Measurements from ENCODE around the gene RPL36. TPM values are rescaled to one million over a fixed set of nuclear protein-coding genes. Genes with fewer than 3 reads are reported as not detected.

Gene RPL36
- total RNA-seq, 4 donors from 2014 or later: 87.9 to 636 (median 329) TPM

DNA sequence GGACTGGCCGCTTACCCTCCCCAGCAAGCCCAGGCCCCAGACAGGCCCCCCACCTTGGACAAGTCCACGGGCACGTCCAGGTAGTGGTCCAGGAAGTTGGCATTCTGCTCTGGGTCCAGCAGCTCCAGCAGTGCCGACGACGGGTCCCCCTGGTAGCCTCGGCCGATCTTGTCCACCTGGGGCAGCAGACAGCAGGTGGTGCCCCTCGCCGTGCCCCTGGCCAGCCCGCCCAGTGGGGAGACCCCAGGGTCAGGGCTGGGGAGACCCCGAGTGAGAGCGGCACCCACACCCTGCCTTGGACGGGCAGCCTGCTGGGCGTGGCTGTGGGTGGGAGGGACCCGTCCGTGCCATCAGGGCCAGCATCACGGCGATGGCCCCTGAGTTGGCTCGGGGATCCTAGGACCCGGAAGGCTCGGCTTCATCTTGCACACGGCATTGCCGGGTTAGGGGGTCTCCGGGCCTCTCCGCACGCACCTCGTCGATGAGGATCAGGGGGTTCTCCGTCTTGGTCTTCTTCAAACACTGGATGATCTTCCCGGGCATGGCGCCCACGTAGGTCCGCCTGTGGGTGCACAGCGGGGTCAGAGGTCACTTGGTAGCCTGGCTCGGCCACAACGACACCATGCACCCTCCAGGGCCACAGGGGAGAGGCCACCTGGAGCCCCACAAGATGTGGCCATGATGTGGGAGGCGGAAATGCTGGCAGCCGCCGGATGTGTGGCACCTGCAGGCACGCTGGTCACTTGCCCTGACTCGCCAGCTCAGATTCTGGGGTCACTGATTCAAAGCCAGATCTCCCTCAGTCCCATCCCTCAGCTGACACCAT is 6.3 kb downstream of the RPL36 start:
- Histone ChIP-seq H3K36me3 (peaks cover 0 to 36% (median 9%) of the 10 kb centered on the region in 4 donors), H3K4me1 (peaks cover 0 to 13% (median 11%) of the 10 kb centered on the region in 4 donors), H3K9me3 (no peaks in the 10 kb centered on the region), H3K27me3 (no peaks in the 10 kb centered on the region), H3K4me3 (no peak overlapping the region), H3K27ac (no peak overlapping the region)
- intact Hi-C loops (cut with DNase I; ENCODE audit: low total_unique reads): no loop called here
- 88% methylated on average over 39 of the region's 42 CpGs; no CpG with 5 or more reads in 1 of the 2 donors for WGBS, 2 donors (ENCODE audit: low coverage in 1 of 2)
- DNase-seq: no peak
- in situ Hi-C loops (cut with MboI; ENCODE audit: low pct_ligation_motif_present in 1 of 4, low pct_unique_long_range_greater_than_20kb in 1 of 4, low sequenced_read_pairs in 3 of 4): no loop called here
- TF ChIP-seq POLR2A (IDR thresholded peaks at IDR 0.05) (no peak), POLR2AphosphoS5 (IDR thresholded peaks at IDR 0.05) (no peak), EP300 (IDR thresholded peaks at IDR 0.05; ENCODE audit: low read depth) (no peak)
- TF ChIP-seq, protein P1, sequence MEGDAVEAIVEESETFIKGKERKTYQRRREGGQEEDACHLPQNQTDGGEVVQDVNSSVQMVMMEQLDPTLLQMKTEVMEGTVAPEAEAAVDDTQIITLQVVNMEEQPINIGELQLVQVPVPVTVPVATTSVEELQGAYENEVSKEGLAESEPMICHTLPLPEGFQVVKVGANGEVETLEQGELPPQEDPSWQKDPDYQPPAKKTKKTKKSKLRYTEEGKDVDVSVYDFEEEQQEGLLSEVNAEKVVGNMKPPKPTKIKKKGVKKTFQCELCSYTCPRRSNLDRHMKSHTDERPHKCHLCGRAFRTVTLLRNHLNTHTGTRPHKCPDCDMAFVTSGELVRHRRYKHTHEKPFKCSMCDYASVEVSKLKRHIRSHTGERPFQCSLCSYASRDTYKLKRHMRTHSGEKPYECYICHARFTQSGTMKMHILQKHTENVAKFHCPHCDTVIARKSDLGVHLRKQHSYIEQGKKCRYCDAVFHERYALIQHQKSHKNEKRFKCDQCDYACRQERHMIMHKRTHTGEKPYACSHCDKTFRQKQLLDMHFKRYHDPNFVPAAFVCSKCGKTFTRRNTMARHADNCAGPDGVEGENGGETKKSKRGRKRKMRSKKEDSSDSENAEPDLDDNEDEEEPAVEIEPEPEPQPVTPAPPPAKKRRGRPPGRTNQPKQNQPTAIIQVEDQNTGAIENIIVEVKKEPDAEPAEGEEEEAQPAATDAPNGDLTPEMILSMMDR (IDR thresholded peaks at IDR 0.05): no peak

DNA sequence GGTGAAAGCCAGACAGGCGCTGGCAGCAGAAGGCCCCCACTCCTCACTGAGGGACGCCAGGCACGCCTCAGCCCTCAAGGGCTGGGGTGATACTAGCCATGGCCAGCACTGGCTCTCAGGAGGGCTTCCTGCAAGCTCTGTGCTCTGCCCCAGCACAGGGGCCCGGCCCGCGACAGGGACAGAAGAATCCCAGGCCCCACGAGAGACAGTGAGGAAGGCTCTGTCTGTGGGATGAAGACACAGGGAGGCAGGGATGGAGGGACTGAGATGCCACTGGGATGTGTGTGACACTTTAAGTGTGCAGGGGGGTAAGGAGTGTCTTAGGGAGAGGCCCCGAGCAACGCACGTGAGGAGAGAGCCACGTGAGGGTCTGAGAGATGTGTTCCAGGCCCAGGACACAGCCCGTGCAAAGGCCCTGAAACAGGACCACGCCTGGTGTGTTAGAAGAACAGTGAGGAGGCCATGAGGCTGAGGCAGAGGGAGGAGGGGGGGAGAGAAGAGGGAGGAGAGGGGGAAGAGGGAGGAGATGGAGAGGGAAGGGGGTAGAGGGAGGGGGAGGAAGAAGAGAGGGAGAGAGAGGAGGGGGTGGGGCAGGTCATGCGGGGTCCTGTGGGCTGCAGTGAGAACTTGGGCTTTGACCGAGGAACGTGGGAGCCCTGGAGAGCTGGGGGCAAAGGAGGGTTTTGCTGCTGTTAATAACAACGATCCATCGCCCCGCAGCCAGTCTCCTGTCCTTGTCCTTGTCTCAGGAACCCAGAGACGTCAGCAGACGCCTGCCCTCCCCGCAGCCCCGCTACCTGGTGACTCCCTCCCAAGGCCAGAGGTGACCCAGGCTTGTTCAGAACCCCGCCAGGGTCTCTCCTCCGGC is 7.2 kb downstream of the RPL36 start:
- Histone ChIP-seq H3K36me3 (peaks cover 0 to 36% (median 9%) of the 10 kb centered on the region in 4 donors), H3K27me3 (no peaks in the 10 kb centered on the region), H3K4me1 (peaks cover 0 to 5% (median 3%) of the 10 kb centered on the region in 4 donors), H3K9me3 (no peaks in the 10 kb centered on the region), H3K27ac (no peak overlapping the region), H3K4me3 (no peak overlapping the region)
- DNase-seq: no peak
- in situ Hi-C loops (cut with MboI; ENCODE audit: low pct_ligation_motif_present in 1 of 4, low pct_unique_long_range_greater_than_20kb in 1 of 4, low sequenced_read_pairs in 3 of 4): no loop called here
- 68 to 81% methylated on average over 6 to 25 of the region's 25 CpGs for WGBS, 2 donors (ENCODE audit: low coverage in 1 of 2)
- intact Hi-C loops (cut with DNase I; ENCODE audit: low total_unique reads): no loop called here
- TF ChIP-seq, protein P1 (IDR thresholded peaks at IDR 0.05): no peak
- TF ChIP-seq EP300 (IDR thresholded peaks at IDR 0.05; ENCODE audit: low read depth) (no peak), POLR2AphosphoS5 (IDR thresholded peaks at IDR 0.05) (no peak), POLR2A (IDR thresholded peaks at IDR 0.05) (no peak)

DNA sequence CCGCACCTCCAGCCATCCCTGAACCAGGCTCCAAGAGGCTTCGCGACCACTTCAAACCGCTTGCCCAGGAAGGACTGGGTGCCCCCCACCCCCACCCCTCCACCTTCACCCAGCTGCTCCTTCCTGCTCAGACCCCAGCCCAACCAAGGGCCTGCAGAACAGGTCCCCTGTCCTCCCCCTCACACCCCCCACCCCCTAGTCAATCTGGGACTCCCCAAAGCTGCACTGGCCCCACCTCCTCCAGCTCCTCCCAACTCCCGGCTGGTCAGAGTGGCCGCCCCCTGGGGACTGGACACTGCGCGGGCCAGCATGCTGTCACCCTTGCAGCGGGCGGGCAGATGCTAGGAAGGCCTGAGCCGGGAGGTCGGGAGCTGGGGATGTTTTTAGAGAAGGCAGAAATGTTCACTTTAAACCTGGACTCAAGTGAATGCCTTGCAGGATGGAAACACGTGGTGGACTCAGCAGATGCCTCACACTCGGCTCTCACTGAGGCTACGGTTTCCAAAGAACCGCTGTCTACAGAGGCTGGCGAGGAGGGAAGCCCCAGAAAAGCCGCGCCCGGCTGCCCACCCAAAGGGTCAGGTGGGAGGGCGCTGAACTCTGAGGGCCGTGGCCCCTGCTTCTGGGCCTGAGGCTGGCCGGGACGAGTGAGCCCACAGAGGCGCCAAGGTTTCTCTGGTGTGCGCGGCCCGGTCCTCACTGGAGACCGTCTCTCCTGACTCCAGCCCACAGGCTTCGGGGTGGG is 8.0 kb downstream of the RPL36 start:
- H3K4me3 ChIP-seq: no peak overlapping the region
- no peak for DNase-seq
- TF ChIP-seq, protein P1 (IDR thresholded peaks at IDR 0.05): no peak
- TF ChIP-seq POLR2AphosphoS5 (IDR thresholded peaks at IDR 0.05) (no peak), POLR2A (IDR thresholded peaks at IDR 0.05) (no peak), EP300 (IDR thresholded peaks at IDR 0.05; ENCODE audit: low read depth) (no peak)
- no peak overlapping the region for H3K27ac ChIP-seq
- H3K9me3 ChIP-seq: no peaks in the 10 kb centered on the region
- no peaks in the 10 kb centered on the region for H3K27me3 ChIP-seq
- WGBS, 2 donors (ENCODE audit: low coverage in 1 of 2): 90% methylated on average over 29 of the region's 30 CpGs; no CpG with 5 or more reads in 1 of the 2 donors
- no peaks in the 10 kb centered on the region for H3K4me1 ChIP-seq
- peaks cover 0 to 32% (median 9%) of the 10 kb centered on the region in 4 donors for H3K36me3 ChIP-seq
- intact Hi-C loops (cut with DNase I; ENCODE audit: low total_unique reads): no loop called here
- in situ Hi-C loops (cut with MboI; ENCODE audit: low pct_ligation_motif_present in 1 of 4, low pct_unique_long_range_greater_than_20kb in 1 of 4, low sequenced_read_pairs in 3 of 4): no loop called here

All from transverse colon (tissue), 4 donors.